ENCODE data around the gene FRMD5. TPM values are rescaled to one million over a fixed set of nuclear protein-coding genes. Genes with fewer than 3 reads are reported as not detected.

The FRMD5 gene
- total RNA-seq, 1 experiment from 2014 or later = 27.2 TPM

- H3K27ac ChIP-seq (ENCODE audit: low read depth, low read length) = no peak overlapping the region
- ATAC-seq (peak; percentile 78), DNase-seq (ENCODE audit: low read depth, low spot score) (peak; percentile 12)
- H3K36me3 ChIP-seq (ENCODE audit: control insufficient read depth in 1 of 2, insufficient read depth in 2 of 2, low read length in 2 of 2) = no peaks in the 10 kb centered on the region
- H3K9me2 ChIP-seq (ENCODE audit: insufficient read depth) = no peaks in the 10 kb centered on the region
- no peak overlapping the region for H2AFZ ChIP-seq (ENCODE audit: low read depth, low read length, poor library complexity, severe bottlenecking)
- no peak overlapping the region for H3K9ac ChIP-seq (ENCODE audit: low read length)
- H3K4me2 ChIP-seq (ENCODE audit: low read length) = no peak overlapping the region
- H3K4me1 ChIP-seq (ENCODE audit: control insufficient read depth in 1 of 2, insufficient read depth in 2 of 2, low read length in 2 of 2) = peaks cover 0 to 4% of the 10 kb centered on the region in 2 experiments; a peak in 1 of 4 replicates
- ChIA-PET CTCF (interaction anchor here (0.7 to 2.2 kb wide), 7 partner anchors 10 to 282 kb away, joined by 3 to 15 read pairs (median 3); no protein-coding TSS in a partner anchor), RAD21 (ENCODE audit: low non-redundant PET in 1 of 2, low total read pairs in 2 of 2, uncharacterized antibody in 2 of 2, unreplicated experiment in 2 of 2) (interaction anchor here in 1 of 2 experiments (1.0 kb wide), 1 partner anchor 127 kb away, joined by 3 read pairs; no protein-coding TSS in a partner anchor), POLR2A (interaction anchor here (0.6 kb wide), 1 partner anchor 263 kb away, joined by 3 read pairs; no protein-coding TSS in a partner anchor)
- no peak overlapping the region for H3K4me3 ChIP-seq (replicated peaks in 1 of 2; ENCODE audit: low read depth in 1 of 2, low read length in 2 of 2)
- no TSS peak for BruUV-seq (replicated peaks)
- intact Hi-C loops (cut with micrococcal nuclease) = loop anchor here (1.0 kb wide), 1 partner anchor 127 kb away; no protein-coding TSS in a partner anchor
- no peaks in the 10 kb centered on the region for H3K9me3 ChIP-seq (ENCODE audit: control insufficient read depth in 1 of 2, insufficient read depth in 1 of 2, low read depth in 1 of 2, low read length in 2 of 2)
- TF ChIP-seq SRF (IDR thresholded peaks at IDR 0.05; ENCODE audit: low read depth) = no peak
- TF ChIP-seq ATF3 (IDR thresholded peaks at IDR 0.05) = no peak
- peak; percentile 54 to 71 (median 64); a peak in 5 of 6 replicates for TF ChIP-seq CTCF (IDR thresholded peaks at IDR 0.05 in 2 of 3, conservative IDR thresholded peaks at IDR 0.05 in 1 of 3; ENCODE audit: borderline replicate concordance in 1 of 3, insufficient read depth in 1 of 3, low read depth in 2 of 3, low read length in 2 of 3)
- TF ChIP-seq MAX (IDR thresholded peaks at IDR 0.05) = no peak
- TF ChIP-seq YY1 (IDR thresholded peaks at IDR 0.05; ENCODE audit: extremely low read depth, insufficient replicate concordance, low read depth, low read length) = no peak
- peak; percentile 64 for TF ChIP-seq RAD21 (IDR thresholded peaks at IDR 0.05; ENCODE audit: low read depth)
- TF ChIP-seq POLR2AphosphoS5 (IDR thresholded peaks at IDR 0.05; ENCODE audit: low read depth, low read length) = no peak
- H3K79me2 ChIP-seq (ENCODE audit: insufficient read depth, low read length) = peaks cover 43% of the 10 kb centered on the region
- peaks cover 7% of the 10 kb centered on the region for H4K20me1 ChIP-seq (ENCODE audit: insufficient read depth)
- no peaks in the 10 kb centered on the region for H3K27me3 ChIP-seq (ENCODE audit: insufficient read depth, low read length)
Measured at GRCh38 chr15:43939070-43939469, 256.0 kb downstream of the FRMD5 start.
